ENCODE measurements around the gene SELPLG.

GRCh38 chr12:108577458-108577857 is 56.2 kb downstream of the SELPLG start:
- TF ChIP-seq CTCF (IDR thresholded peaks at IDR 0.05): no peak
- no peak for TF ChIP-seq TCF7L2 (IDR thresholded peaks at IDR 0.05; ENCODE audit: low read depth, low read length)
- TF ChIP-seq SIN3A (IDR thresholded peaks at IDR 0.05; ENCODE audit: borderline replicate concordance, insufficient read depth, low read depth, low read length): no peak
- no peak for TF ChIP-seq POLR2AphosphoS5 (IDR thresholded peaks at IDR 0.05; ENCODE audit: low read depth, low read length)

Measured in Panc1 (cell line).